A673 (cell line): ENCODE data around the gene NHERF2. TPM values are rescaled to one million over a fixed set of nuclear protein-coding genes. Genes with fewer than 3 reads are reported as not detected.

Experiments used
- BruUV-seq: library from RNA; stranded (reverse); fragments of 400-500 nt; replicated peaks from 2 replicates; lab custom pipeline; 2021; lab: Mats Ljungman, UMichigan
- CTCF ChIA-PET: fragments of 300-600 bp; sonication (Branson Sonifier 250); formaldehyde crosslinking; loops from one replicate; lab custom pipeline; 2022; ENCODE audit warnings: antibody characterized with exemption; lab: Charles Lee
- POLR2A ChIA-PET: fragments of 300-600 bp; sonication (Branson Sonifier 250); formaldehyde crosslinking; loops from one replicate; lab custom pipeline; 2022; ENCODE audit warnings: antibody characterized with exemption; ENCODE audit not compliant: low non-redundant PET; lab: Charles Lee
- DNase-seq: peaks from one replicate; pipeline ENCODE4 v3.0.0-alpha.2; 2015; ENCODE audit warnings: low spot score
- H3K27ac ChIP-seq: fragments of 200-600 bp; sonication (generic); 2 replicates; pipeline ENCODE4 v1.5.1; 2016; ENCODE audit warnings: mixed run types, low read depth, mild to moderate bottlenecking, mixed read lengths, antibody characterized with exemption, low read length; ENCODE audit not compliant: poor library complexity, severe bottlenecking
- H3K27me3 ChIP-seq: fragments of 200-600 bp; sonication (generic); replicated peaks from 2 replicates; pipeline ENCODE4 v1.6.1; 2017; ENCODE audit warnings: mixed run types, low read depth, mild to moderate bottlenecking, mixed read lengths, antibody characterized with exemption, low read length; ENCODE audit not compliant: insufficient read depth, poor library complexity
- H3K36me3 ChIP-seq: fragments of 200-600 bp; sonication (generic); 2 replicates; pipeline ENCODE4 v1.6.1; 2016; ENCODE audit warnings: mixed run types, mild to moderate bottlenecking, mixed read lengths, antibody characterized with exemption, low read length; ENCODE audit not compliant: insufficient read depth, poor library complexity, severe bottlenecking
- H3K4me1 ChIP-seq: fragments of 200-600 bp; sonication (generic); 2 replicates; pipeline ENCODE4 v1.6.1; 2017; ENCODE audit warnings: mixed run types, mild to moderate bottlenecking, mixed read lengths, antibody characterized with exemption, low read length; ENCODE audit not compliant: insufficient read depth, poor library complexity, severe bottlenecking
- H3K4me3 ChIP-seq: fragments of 200-600 bp; sonication (generic); 2 replicates; pipeline ENCODE4 v1.5.1; 2016; ENCODE audit warnings: low read depth, mixed run types, mild to moderate bottlenecking, mixed read lengths, low read length; ENCODE audit not compliant: poor library complexity, severe bottlenecking
- H3K9me3 ChIP-seq: fragments of 200-600 bp; sonication (generic); 2 replicates; pipeline ENCODE4 v1.6.1; 2016; ENCODE audit warnings: mixed run types, low read depth, mild to moderate bottlenecking, mixed read lengths, antibody characterized with exemption, low read length; ENCODE audit not compliant: poor library complexity, severe bottlenecking
- EZH2 ChIP-seq: fragments of 200-600 bp; sonication (generic); IDR thresholded peaks from 2 replicates; pipeline ENCODE4 v1.6.1; 2017; ENCODE audit warnings: borderline replicate concordance, low read depth, mild to moderate bottlenecking, mixed read lengths, antibody characterized with exemption, low read length; ENCODE audit not compliant: poor library complexity, severe bottlenecking
- intact Hi-C: fragments of 100-400 bp; cut with micrococcal nuclease; formaldehyde crosslinking; loops from one replicate; pipeline ENCODE4 v1.10.0; 2022; ENCODE audit not compliant: unreplicated experiment
- total RNA-seq: library from RNA; stranded (reverse); gene quantifications from 2 replicates; pipeline ENCODE4 v1.2.3, GENCODE V29; 2021
- TF ChIP-seq, protein P1 (sequence below): fragments of 300-800, 200-600 bp; sonication (generic); conservative IDR thresholded peaks from 2 replicates; pipeline ENCODE4 v1.5.1; 2017; ENCODE audit warnings: low read depth, mild to moderate bottlenecking, antibody characterized with exemption, low read length, moderate library complexity, mixed read lengths

Gene NHERF2
- total RNA-seq, 1 experiment from 2014 or later, result 19.5 TPM

DNA sequence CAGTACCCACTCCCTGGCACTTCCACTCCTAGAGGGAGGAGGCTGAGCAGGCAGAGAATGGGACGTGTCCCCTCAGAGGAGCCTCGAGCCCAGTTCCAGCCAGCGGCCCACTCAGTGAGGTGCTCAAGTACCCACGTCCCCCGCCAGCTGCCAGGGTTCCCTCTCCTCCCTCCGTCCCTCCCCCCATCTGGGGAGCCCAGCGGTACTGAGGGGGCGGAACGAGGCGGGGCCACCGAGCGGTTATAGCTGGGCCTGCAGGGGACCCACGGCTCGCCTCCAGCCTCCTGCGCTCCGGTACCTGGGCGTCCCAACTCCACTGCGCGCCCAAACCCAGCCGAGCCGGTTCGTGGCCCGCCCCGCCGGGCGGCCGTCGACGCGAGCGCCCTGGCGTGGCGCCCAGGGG lies 7.2 kb upstream of the NHERF2 start, which contains the start of gene NPW:
TSS of gene NPW (plus strand) at position 268 of the 403 bp plus-strand sequence.
- H3K4me3 ChIP-seq, result peak within 1 kb of the TSS; percentile 56
- POLR2A ChIA-PET, result interaction anchor here (0.6 to 1.1 kb wide), 2 partner anchors 136 to 244 kb away, joined by 7 to 10 read pairs; partner anchors contain the start of gene TRAF7
- intact Hi-C loops, result no loop called here

DNA sequence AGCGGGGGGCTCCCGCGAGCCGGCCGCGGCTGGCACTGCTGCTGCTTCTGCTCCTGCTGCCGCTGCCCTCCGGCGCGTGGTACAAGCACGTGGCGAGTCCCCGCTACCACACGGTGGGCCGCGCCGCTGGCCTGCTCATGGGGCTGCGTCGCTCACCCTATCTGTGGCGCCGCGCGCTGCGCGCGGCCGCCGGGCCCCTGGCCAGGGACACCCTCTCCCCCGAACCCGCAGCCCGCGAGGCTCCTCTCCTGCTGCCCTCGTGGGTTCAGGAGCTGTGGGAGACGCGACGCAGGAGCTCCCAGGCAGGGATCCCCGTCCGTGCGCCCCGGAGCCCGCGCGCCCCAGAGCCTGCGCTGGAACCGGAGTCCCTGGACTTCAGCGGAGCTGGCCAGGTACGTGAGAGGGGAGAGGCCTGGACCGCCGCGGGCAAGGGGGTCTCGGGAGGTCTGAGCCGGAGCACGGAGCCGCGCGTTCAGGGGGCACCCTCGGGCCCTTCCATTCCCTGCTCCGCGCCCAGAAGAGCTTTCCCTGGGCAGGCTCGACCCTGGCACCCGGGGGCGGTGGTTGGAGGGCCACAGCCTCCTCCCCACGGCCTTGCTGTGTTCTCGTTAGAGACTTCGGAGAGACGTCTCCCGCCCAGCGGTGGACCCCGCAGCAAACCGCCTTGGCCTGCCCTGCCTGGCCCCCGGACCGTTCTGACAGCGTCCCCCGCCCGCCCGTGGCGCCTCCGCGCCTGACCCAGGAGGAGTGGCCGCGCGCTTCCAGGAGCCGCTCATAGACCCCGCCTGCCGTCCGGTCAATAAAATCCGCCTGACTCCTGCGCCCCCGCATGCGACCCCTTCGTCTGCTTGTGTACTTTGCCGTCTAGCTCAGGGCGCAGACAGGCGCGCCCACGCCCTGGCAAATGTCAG lies 6.5 kb upstream of the NHERF2 start:
- Histone ChIP-seq H3K27ac (peak overlapping the region; percentile 52), H3K4me3 (peak overlapping the region; percentile 56), H3K9me3 (no peaks in the 10 kb centered on the region), H3K4me1 (peaks cover 14% of the 10 kb centered on the region), H3K27me3 (no peaks in the 10 kb centered on the region), H3K36me3 (no peaks in the 10 kb centered on the region)
- intact Hi-C loops, result loop anchor here (5.0 kb wide), 1 partner anchor 132 kb away; no protein-coding TSS in a partner anchor
- DNase-seq, result peak; percentile 62
- CTCF ChIA-PET, result interaction anchor here (0.6 to 1.0 kb wide), 2 partner anchors 8 kb away, joined by 4 to 6 read pairs; no protein-coding TSS in a partner anchor
- POLR2A ChIA-PET, result interaction anchor here (1.1 kb wide), 1 partner anchor 135 kb away, joined by 10 read pairs; the partner anchor contains the start of gene TRAF7
- TSS peak; percentile 90 for BruUV-seq
- TF ChIP-seq EZH2, result no peak
- TF ChIP-seq, protein P1, sequence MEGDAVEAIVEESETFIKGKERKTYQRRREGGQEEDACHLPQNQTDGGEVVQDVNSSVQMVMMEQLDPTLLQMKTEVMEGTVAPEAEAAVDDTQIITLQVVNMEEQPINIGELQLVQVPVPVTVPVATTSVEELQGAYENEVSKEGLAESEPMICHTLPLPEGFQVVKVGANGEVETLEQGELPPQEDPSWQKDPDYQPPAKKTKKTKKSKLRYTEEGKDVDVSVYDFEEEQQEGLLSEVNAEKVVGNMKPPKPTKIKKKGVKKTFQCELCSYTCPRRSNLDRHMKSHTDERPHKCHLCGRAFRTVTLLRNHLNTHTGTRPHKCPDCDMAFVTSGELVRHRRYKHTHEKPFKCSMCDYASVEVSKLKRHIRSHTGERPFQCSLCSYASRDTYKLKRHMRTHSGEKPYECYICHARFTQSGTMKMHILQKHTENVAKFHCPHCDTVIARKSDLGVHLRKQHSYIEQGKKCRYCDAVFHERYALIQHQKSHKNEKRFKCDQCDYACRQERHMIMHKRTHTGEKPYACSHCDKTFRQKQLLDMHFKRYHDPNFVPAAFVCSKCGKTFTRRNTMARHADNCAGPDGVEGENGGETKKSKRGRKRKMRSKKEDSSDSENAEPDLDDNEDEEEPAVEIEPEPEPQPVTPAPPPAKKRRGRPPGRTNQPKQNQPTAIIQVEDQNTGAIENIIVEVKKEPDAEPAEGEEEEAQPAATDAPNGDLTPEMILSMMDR, result no peak

More for the DNA sequence above, 7.2 kb upstream of the NHERF2 start, which contains the start of gene NPW:
- DNase-seq, result peak; percentile 70
- Histone ChIP-seq H3K4me1 (peaks cover 14% of the 10 kb centered on the region), H3K36me3 (no peaks in the 10 kb centered on the region), H3K9me3 (no peaks in the 10 kb centered on the region), H3K27me3 (no peaks in the 10 kb centered on the region), H3K27ac (peak within 1 kb of the TSS; percentile 52)
- no peak for TF ChIP-seq EZH2
- TF ChIP-seq, protein P1, result no peak
- CTCF ChIA-PET, result interaction anchor here (1.0 kb wide), 1 partner anchor 8 kb away, joined by 4 read pairs; no protein-coding TSS in a partner anchor
- BruUV-seq, result no TSS peak

DNA sequence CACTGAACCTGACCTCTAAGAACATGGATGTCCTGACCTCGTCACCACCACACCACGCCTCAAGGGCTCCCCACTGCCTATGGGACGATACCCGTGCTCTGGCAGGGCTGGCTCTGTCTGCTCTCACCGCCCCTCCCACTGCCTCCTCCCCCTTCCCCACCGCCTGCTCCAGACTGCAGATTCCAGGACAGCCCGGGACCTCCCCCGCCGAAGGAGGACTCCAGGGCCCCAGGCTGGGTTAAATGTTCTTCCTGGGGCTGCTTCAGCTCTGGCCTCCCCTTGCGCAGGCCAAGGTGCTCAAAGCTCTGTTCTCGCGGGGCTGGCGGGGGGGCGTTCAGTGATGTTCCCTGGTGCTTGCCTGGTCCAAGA lies 4.0 kb upstream of the NHERF2 start:
- H3K27me3 ChIP-seq, result no peaks in the 10 kb centered on the region
- no peaks in the 10 kb centered on the region for H3K9me3 ChIP-seq
- ChIA-PET POLR2A (no interaction called here), CTCF (interaction anchor here (0.6 to 1.3 kb wide), 4 partner anchors 10 to 152 kb away, joined by 3 to 7 read pairs (median 3); no protein-coding TSS in a partner anchor)
- peak overlapping the region; percentile 8 for H3K4me3 ChIP-seq
- DNase-seq, result peak; percentile 49
- intact Hi-C loops, result loop anchor here (1.0 to 5.0 kb wide), 2 partner anchors 118 to 130 kb away; no protein-coding TSS in a partner anchor
- peaks cover 21% of the 10 kb centered on the region for H3K4me1 ChIP-seq
- no peak for TF ChIP-seq EZH2
- H3K27ac ChIP-seq, result peak overlapping the region; percentile 26
- H3K36me3 ChIP-seq, result no peaks in the 10 kb centered on the region
- BruUV-seq, result no TSS peak
